ENCODE data around the gene NABP2.

DNA sequence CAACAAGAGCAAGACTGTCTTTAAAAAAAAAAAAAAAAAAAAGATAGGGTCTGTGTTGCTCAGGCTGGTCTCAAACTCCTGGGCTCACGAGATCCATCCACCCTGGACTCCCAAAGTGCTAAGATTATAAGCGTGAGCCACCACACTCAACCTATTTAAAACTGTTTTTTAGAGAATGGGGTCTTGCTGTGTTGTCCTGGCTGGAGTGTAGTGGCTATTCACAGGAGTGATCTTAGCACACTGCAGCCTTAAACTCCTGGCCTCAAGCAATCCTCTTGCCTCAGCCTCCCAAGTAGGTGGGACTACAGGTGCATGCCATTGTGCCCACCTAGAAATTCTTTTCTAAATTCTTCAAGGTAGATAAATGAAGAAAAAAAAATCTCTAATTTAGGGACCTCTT is 50.2 kb downstream of the NABP2 start:
- TF ChIP-seq, protein P1, sequence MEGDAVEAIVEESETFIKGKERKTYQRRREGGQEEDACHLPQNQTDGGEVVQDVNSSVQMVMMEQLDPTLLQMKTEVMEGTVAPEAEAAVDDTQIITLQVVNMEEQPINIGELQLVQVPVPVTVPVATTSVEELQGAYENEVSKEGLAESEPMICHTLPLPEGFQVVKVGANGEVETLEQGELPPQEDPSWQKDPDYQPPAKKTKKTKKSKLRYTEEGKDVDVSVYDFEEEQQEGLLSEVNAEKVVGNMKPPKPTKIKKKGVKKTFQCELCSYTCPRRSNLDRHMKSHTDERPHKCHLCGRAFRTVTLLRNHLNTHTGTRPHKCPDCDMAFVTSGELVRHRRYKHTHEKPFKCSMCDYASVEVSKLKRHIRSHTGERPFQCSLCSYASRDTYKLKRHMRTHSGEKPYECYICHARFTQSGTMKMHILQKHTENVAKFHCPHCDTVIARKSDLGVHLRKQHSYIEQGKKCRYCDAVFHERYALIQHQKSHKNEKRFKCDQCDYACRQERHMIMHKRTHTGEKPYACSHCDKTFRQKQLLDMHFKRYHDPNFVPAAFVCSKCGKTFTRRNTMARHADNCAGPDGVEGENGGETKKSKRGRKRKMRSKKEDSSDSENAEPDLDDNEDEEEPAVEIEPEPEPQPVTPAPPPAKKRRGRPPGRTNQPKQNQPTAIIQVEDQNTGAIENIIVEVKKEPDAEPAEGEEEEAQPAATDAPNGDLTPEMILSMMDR (IDR thresholded peaks at IDR 0.05): no peak
- TF ChIP-seq, protein P2, sequence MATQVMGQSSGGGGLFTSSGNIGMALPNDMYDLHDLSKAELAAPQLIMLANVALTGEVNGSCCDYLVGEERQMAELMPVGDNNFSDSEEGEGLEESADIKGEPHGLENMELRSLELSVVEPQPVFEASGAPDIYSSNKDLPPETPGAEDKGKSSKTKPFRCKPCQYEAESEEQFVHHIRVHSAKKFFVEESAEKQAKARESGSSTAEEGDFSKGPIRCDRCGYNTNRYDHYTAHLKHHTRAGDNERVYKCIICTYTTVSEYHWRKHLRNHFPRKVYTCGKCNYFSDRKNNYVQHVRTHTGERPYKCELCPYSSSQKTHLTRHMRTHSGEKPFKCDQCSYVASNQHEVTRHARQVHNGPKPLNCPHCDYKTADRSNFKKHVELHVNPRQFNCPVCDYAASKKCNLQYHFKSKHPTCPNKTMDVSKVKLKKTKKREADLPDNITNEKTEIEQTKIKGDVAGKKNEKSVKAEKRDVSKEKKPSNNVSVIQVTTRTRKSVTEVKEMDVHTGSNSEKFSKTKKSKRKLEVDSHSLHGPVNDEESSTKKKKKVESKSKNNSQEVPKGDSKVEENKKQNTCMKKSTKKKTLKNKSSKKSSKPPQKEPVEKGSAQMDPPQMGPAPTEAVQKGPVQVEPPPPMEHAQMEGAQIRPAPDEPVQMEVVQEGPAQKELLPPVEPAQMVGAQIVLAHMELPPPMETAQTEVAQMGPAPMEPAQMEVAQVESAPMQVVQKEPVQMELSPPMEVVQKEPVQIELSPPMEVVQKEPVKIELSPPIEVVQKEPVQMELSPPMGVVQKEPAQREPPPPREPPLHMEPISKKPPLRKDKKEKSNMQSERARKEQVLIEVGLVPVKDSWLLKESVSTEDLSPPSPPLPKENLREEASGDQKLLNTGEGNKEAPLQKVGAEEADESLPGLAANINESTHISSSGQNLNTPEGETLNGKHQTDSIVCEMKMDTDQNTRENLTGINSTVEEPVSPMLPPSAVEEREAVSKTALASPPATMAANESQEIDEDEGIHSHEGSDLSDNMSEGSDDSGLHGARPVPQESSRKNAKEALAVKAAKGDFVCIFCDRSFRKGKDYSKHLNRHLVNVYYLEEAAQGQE (IDR thresholded peaks at IDR 0.05; ENCODE audit: insufficient read depth in 1 of 2, low read depth in 2 of 2, low read length in 1 of 2): no peak
- TF ChIP-seq POLR2AphosphoS5 (IDR thresholded peaks at IDR 0.05; ENCODE audit: low read depth, low read length): no peak

All from Panc1 (cell line).